NCI-H510A treated with DMSO at 0.1 percent for 48 hours (cell line): ENCODE measurements around the gene MAML3.

ENCODE experiments used
- DNase-seq: peaks from one replicate; lab custom pipeline; 2025; lab: John Stamatoyannopoulos, UW

MAML3 gene

GRCh38 chr4:140003876-140004548 is 150.0 kb downstream of the MAML3 start:
- DNase-seq = no peak

GRCh38 chr4:140000232-140000631 is 153.8 kb downstream of the MAML3 start:
- no peak for DNase-seq

- DNase-seq = no peak
These were observed 164.9 kb downstream of the MAML3 start for GRCh38 chr4:139988863-139989765.

- no peak for DNase-seq
These were observed 166.5 kb downstream of the MAML3 start for GRCh38 chr4:139987502-139987850.

GRCh38 chr4:139986689-139987501 is 167.1 kb downstream of the MAML3 start:
- no peak for DNase-seq

- no peak for DNase-seq
These were observed 167.9 kb downstream of the MAML3 start for GRCh38 chr4:139986106-139986505.

- no peak for DNase-seq
These were observed 168.6 kb downstream of the MAML3 start for GRCh38 chr4:139985401-139985800.

- no peak for DNase-seq
These were observed 169.5 kb downstream of the MAML3 start for GRCh38 chr4:139984471-139984870.

- peak; percentile 20 for DNase-seq
These were observed 175.3 kb downstream of the MAML3 start for GRCh38 chr4:139978692-139979091.

- no peak for DNase-seq
These were observed 176.0 kb downstream of the MAML3 start for GRCh38 chr4:139977838-139978609.

GRCh38 chr4:139975830-139976272 is 178.1 kb downstream of the MAML3 start:
- DNase-seq = no peak

- DNase-seq = no peak
These were observed 180.4 kb downstream of the MAML3 start for GRCh38 chr4:139973616-139974015.

- DNase-seq = no peak
These were observed 181.0 kb downstream of the MAML3 start for GRCh38 chr4:139973015-139973414.

GRCh38 chr4:139972305-139972704 is 181.7 kb downstream of the MAML3 start:
- no peak for DNase-seq

- no peak for DNase-seq
These were observed 182.9 kb downstream of the MAML3 start for GRCh38 chr4:139971111-139971510.

- no peak for DNase-seq
These were observed 184.2 kb downstream of the MAML3 start for GRCh38 chr4:139969635-139970266.

GRCh38 chr4:139968831-139969230 is 185.2 kb downstream of the MAML3 start:
- no peak for DNase-seq

- DNase-seq = no peak
These were observed 187.6 kb downstream of the MAML3 start for GRCh38 chr4:139966383-139966782.

- no peak for DNase-seq
These were observed 188.2 kb downstream of the MAML3 start for GRCh38 chr4:139965789-139966188.

- no peak for DNase-seq
These were observed 190.3 kb downstream of the MAML3 start for GRCh38 chr4:139963708-139964107.

- DNase-seq = no peak
These were observed 191.8 kb downstream of the MAML3 start for GRCh38 chr4:139962130-139962684.
